Amniotic epithelial cell (primary cell): Measurements from ENCODE around the gene IKBIP.
"Not testable (repeated sequence)": the region's sequence is repeated elsewhere in the genome, so short reads cannot be mapped to it uniquely, and the experiment has no call there.

Experiments
- DNase-seq: peaks from one replicate; pipeline ENCODE4 v3.0.0-alpha.2; 2010; ENCODE audit warnings: low read depth

IKBIP gene

GRCh38 chr12:98576795-98577194 is 67.8 kb downstream of the IKBIP start:
- not testable (repeated sequence) for DNase-seq

- DNase-seq: no peak
Observed at GRCh38 chr12:98575013-98575412, 69.6 kb downstream of the IKBIP start.
